ENCODE measurements around the gene SSNA1.

The SSNA1 gene

GRCh38 chr9:137224830-137225694 lies 36.6 kb downstream of the SSNA1 start, which contains the start of gene CYSRT1:
TSS of gene CYSRT1 (plus strand) at chr9:137225174. CDS start at chr9:137225622, 448 bp downstream.
- H3K36me3 ChIP-seq (replicated peaks; ENCODE audit: low read depth, low read length), result no peaks in the 10 kb centered on the region
- H4K20me1 ChIP-seq (ENCODE audit: insufficient read depth, low read length), result no peaks in the 10 kb centered on the region
- peak within 1 kb of the TSS; percentile 93 for H3K4me3 ChIP-seq (ENCODE audit: low read length)
- H3K4me2 ChIP-seq (ENCODE audit: low read length), result peak within 1 kb of the TSS; percentile 93
- TF ChIP-seq EZH2phosphoT487 (IDR thresholded peaks at IDR 0.05; ENCODE audit: low read depth), result no peak
- TF ChIP-seq, protein P1, sequence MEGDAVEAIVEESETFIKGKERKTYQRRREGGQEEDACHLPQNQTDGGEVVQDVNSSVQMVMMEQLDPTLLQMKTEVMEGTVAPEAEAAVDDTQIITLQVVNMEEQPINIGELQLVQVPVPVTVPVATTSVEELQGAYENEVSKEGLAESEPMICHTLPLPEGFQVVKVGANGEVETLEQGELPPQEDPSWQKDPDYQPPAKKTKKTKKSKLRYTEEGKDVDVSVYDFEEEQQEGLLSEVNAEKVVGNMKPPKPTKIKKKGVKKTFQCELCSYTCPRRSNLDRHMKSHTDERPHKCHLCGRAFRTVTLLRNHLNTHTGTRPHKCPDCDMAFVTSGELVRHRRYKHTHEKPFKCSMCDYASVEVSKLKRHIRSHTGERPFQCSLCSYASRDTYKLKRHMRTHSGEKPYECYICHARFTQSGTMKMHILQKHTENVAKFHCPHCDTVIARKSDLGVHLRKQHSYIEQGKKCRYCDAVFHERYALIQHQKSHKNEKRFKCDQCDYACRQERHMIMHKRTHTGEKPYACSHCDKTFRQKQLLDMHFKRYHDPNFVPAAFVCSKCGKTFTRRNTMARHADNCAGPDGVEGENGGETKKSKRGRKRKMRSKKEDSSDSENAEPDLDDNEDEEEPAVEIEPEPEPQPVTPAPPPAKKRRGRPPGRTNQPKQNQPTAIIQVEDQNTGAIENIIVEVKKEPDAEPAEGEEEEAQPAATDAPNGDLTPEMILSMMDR (IDR thresholded peaks at IDR 0.05; ENCODE audit: low read depth, low read length), result no peak
- H3K9me3 ChIP-seq (ENCODE audit: insufficient read depth, low read length), result no peaks in the 10 kb centered on the region
- no peaks in the 10 kb centered on the region for H3K27me3 ChIP-seq (ENCODE audit: low read depth, low read length)
- no peaks in the 10 kb centered on the region for H3K79me2 ChIP-seq (ENCODE audit: low read length)
- peaks cover 15% of the 10 kb centered on the region for H3K4me1 ChIP-seq (ENCODE audit: low read length)
- peak within 1 kb of the TSS; percentile 91 for H3K9ac ChIP-seq (ENCODE audit: low read length)
- peak within 1 kb of the TSS; percentile 50; the same call in 1 of the 2 replicates for H3K27ac ChIP-seq (ENCODE audit: low read length)
- no peak within 1 kb of the TSS for H2AFZ ChIP-seq (ENCODE audit: low read depth, low read length)

DNA sequence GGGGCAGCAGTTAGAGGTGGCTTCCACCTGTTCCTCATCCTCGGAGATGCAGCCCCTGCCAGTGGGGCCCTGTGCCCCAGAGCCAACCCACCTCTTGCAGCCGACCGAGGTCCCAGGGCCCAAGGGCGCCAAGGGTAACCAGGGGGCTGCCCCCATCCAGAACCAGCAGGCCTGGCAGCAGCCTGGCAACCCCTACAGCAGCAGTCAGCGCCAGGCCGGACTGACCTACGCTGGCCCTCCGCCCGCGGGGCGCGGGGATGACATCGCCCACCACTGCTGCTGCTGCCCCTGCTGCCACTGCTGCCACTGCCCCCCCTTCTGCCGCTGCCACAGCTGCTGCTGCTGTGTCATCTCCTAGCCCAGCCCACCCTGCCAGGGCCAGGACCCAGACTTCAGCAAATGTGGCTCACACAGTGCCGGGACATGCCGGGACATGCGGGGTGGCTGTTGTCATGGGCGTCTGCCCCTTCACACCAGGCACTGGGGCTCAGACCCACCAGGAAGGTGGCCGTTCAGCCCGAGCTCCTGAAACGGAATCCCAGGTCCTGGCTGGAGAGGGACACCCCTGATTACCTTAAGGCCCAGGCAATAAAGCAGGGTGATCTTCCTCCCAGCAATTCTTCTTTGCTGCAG lies 37.3 kb downstream of the SSNA1 start:
- H3K4me3 ChIP-seq (ENCODE audit: low read length), result no peak overlapping the region
- H3K79me2 ChIP-seq (ENCODE audit: low read length), result no peaks in the 10 kb centered on the region
- no peak overlapping the region for H3K27ac ChIP-seq (ENCODE audit: low read length)
- H3K27me3 ChIP-seq (ENCODE audit: low read depth, low read length), result no peaks in the 10 kb centered on the region
- no peaks in the 10 kb centered on the region for H4K20me1 ChIP-seq (ENCODE audit: insufficient read depth, low read length)
- no peak overlapping the region for H3K9ac ChIP-seq (ENCODE audit: low read length)
- no peaks in the 10 kb centered on the region for H3K9me3 ChIP-seq (ENCODE audit: insufficient read depth, low read length)
- peaks cover 15% of the 10 kb centered on the region for H3K4me1 ChIP-seq (ENCODE audit: low read length)
- H2AFZ ChIP-seq (ENCODE audit: low read depth, low read length), result no peak overlapping the region
- TF ChIP-seq, protein P1 (IDR thresholded peaks at IDR 0.05; ENCODE audit: low read depth, low read length), result no peak
- no peak for TF ChIP-seq EZH2phosphoT487 (IDR thresholded peaks at IDR 0.05; ENCODE audit: low read depth)
- H3K4me2 ChIP-seq (ENCODE audit: low read length), result no peak overlapping the region
- no peaks in the 10 kb centered on the region for H3K36me3 ChIP-seq (replicated peaks; ENCODE audit: low read depth, low read length)

- H2AFZ ChIP-seq (ENCODE audit: low read depth, low read length), result no peak overlapping the region
- no peak overlapping the region for H3K9ac ChIP-seq (ENCODE audit: low read length)
- H3K4me3 ChIP-seq (ENCODE audit: low read length), result no peak overlapping the region
- no peaks in the 10 kb centered on the region for H3K27me3 ChIP-seq (ENCODE audit: low read depth, low read length)
- no peak overlapping the region for H3K27ac ChIP-seq (ENCODE audit: low read length)
- no peaks in the 10 kb centered on the region for H3K36me3 ChIP-seq (replicated peaks; ENCODE audit: low read depth, low read length)
- no peaks in the 10 kb centered on the region for H4K20me1 ChIP-seq (ENCODE audit: insufficient read depth, low read length)
- no peak overlapping the region for H3K4me2 ChIP-seq (ENCODE audit: low read length)
- no peak for TF ChIP-seq EZH2phosphoT487 (IDR thresholded peaks at IDR 0.05; ENCODE audit: low read depth)
- TF ChIP-seq, protein P1 (IDR thresholded peaks at IDR 0.05; ENCODE audit: low read depth, low read length), result no peak
- H3K9me3 ChIP-seq (ENCODE audit: insufficient read depth, low read length), result no peaks in the 10 kb centered on the region
- peaks cover 15% of the 10 kb centered on the region for H3K4me1 ChIP-seq (ENCODE audit: low read length)
- H3K79me2 ChIP-seq (ENCODE audit: low read length), result no peaks in the 10 kb centered on the region
These were observed 38.0 kb downstream of the SSNA1 start for GRCh38 chr9:137226338-137227053.
